HEK293 (cell line): ENCODE measurements around the gene CACNA1G.

Source experiments
- CTCF ChIA-PET: fragments of 350-600 bp; formaldehyde crosslinking; extraction: SDS; loops from one replicate; lab custom pipeline; 2021; ENCODE audit warnings: antibody characterized with exemption; lab: Yijun Ruan, JAX
- POLR2A ChIA-PET: fragments of 300-600 bp; formaldehyde crosslinking; extraction: SDS; loops from one replicate; lab custom pipeline; 2020; ENCODE audit warnings: antibody characterized with exemption, inconsistent platforms; lab: Yijun Ruan, JAX
- H3K27ac ChIP-seq: fragments of 200-500 bp; sonication (Bioruptor generic); 2 replicates; pipeline ENCODE4 v1.5.1; 2014; ENCODE audit warnings: low read depth, low read length, control low read depth, inconsistent platforms; ENCODE audit errors: extremely low read depth
- H3K36me3 ChIP-seq, 2 experiments: fragments of 200-500 bp in 1 of 2; sonication (Bioruptor generic) in 1 of 2; 1 replicate in 1 of 2; 2 replicates in 1 of 2; pipeline ENCODE4 v1.5.1; 2014 to 2017; ENCODE audit warnings: inconsistent platforms in 2 of 2, low read length in 2 of 2; ENCODE audit not compliant: control insufficient read depth in 2 of 2, insufficient read depth in 1 of 2
- H3K4me1 ChIP-seq: fragments of 200-500 bp; sonication (Bioruptor generic); 2 replicates; pipeline ENCODE4 v1.5.1; 2014; ENCODE audit warnings: mild to moderate bottlenecking, low read length, inconsistent platforms; ENCODE audit not compliant: control insufficient read depth, insufficient read depth
- H3K4me3 ChIP-seq: 2 replicates; pipeline ENCODE4 v1.5.1; 2011; ENCODE audit warnings: low read depth, mild to moderate bottlenecking, control low read depth, low read length, moderate library complexity
- H3K9me3 ChIP-seq: fragments of 200-500 bp; sonication (Bioruptor generic); 2 replicates; pipeline ENCODE4 v1.5.1; 2014; ENCODE audit warnings: low read depth, low read length, inconsistent platforms; ENCODE audit not compliant: control insufficient read depth, insufficient read depth
- GLI4 ChIP-seq: fragments of 450-650 bp; formaldehyde crosslinking; IDR thresholded peaks from 2 replicates; pipeline ENCODE4 v1.5.1; 2016; ENCODE audit warnings: missing biosample characterization, missing genetic modification characterization
- KLF16 ChIP-seq: fragments of 450-650 bp; formaldehyde crosslinking; IDR thresholded peaks from 2 replicates; pipeline ENCODE4 v1.5.1; 2017; ENCODE audit warnings: missing biosample characterization, missing genetic modification characterization
- TRIM28 ChIP-seq: IDR thresholded peaks from 2 replicates; pipeline ENCODE4 v1.6.1; 2011; ENCODE audit warnings: low read length, control low read depth, borderline replicate concordance
- WT1 ChIP-seq: fragments of 450-650 bp; formaldehyde crosslinking; IDR thresholded peaks from 2 replicates; pipeline ENCODE4 v1.5.1; 2016; ENCODE audit warnings: missing biosample characterization, missing genetic modification characterization
- ZBTB7A ChIP-seq: fragments of 450-650 bp; formaldehyde crosslinking; IDR thresholded peaks from 2 replicates; pipeline ENCODE4 v1.5.1; 2016; ENCODE audit warnings: low read depth, missing biosample characterization, missing genetic modification characterization
- ZEB2 ChIP-seq: fragments of 450-650 bp; formaldehyde crosslinking; IDR thresholded peaks from 2 replicates; pipeline ENCODE4 v1.5.1; 2016; ENCODE audit warnings: missing biosample characterization, missing genetic modification characterization
- ZFP41 ChIP-seq: fragments of 450-650 bp; formaldehyde crosslinking; IDR thresholded peaks from 2 replicates; pipeline ENCODE4 v1.5.1; 2016; ENCODE audit warnings: missing biosample characterization, missing genetic modification characterization, borderline replicate concordance
- ZIC2 ChIP-seq: fragments of 450-650 bp; formaldehyde crosslinking; IDR thresholded peaks from 2 replicates; pipeline ENCODE4 v1.5.1; 2016; ENCODE audit warnings: missing biosample characterization, missing genetic modification characterization
- ZNF280D ChIP-seq: fragments of 450-650 bp; formaldehyde crosslinking; IDR thresholded peaks from 2 replicates; pipeline ENCODE4 v1.5.1; 2016; ENCODE audit warnings: missing biosample characterization, missing genetic modification characterization
- ZNF513 ChIP-seq: fragments of 450-650 bp; IDR thresholded peaks from 2 replicates; pipeline ENCODE4 v1.5.1; 2018; ENCODE audit warnings: missing biosample characterization, missing genetic modification characterization
- ZNF514 ChIP-seq: fragments of 450-650 bp; formaldehyde crosslinking; IDR thresholded peaks from 2 replicates; pipeline ENCODE4 v1.5.1; 2016; ENCODE audit warnings: missing biosample characterization, missing genetic modification characterization
- ZNF626 ChIP-seq: fragments of 450-650 bp; sonication (Bioruptor Pico); formaldehyde crosslinking; IDR thresholded peaks from 2 replicates; pipeline ENCODE4 v1.5.1; 2018; ENCODE audit warnings: missing biosample characterization, missing genetic modification characterization, inconsistent platforms
- ZNF629 ChIP-seq: fragments of 450-650 bp; formaldehyde crosslinking; IDR thresholded peaks from 2 replicates; pipeline ENCODE4 v1.5.1; 2017; ENCODE audit warnings: missing biosample characterization, missing genetic modification characterization
- ZNF677 ChIP-seq: fragments of 450-650 bp; IDR thresholded peaks from 2 replicates; pipeline ENCODE4 v1.5.0; 2018; ENCODE audit warnings: missing biosample characterization, mild to moderate bottlenecking, missing genetic modification characterization, moderate library complexity
- ZSCAN18 ChIP-seq: fragments of 450-650 bp; formaldehyde crosslinking; IDR thresholded peaks from 2 replicates; pipeline ENCODE4 v1.5.1; 2016; ENCODE audit warnings: missing biosample characterization, missing genetic modification characterization
- TF ChIP-seq, protein P1 (sequence below): fragments of 450-650 bp; formaldehyde crosslinking; IDR thresholded peaks from 2 replicates; pipeline ENCODE4 v1.5.1; 2017; ENCODE audit warnings: missing biosample characterization, missing genetic modification characterization

The CACNA1G gene

GRCh38 chr17:50520483-50520882 is 40.0 kb upstream of the CACNA1G start (continued):
- TF ChIP-seq ZIC2 (tag by site-specific recombination) (no peak), ZNF513 (tag by site-specific recombination) (no peak), ZNF280D (no peak), GLI4 (tag by site-specific recombination) (no peak)

GRCh38 chr17:50521514-50521913 is 39.0 kb upstream of the CACNA1G start:
- ChIA-PET POLR2A (interaction anchor here (0.6 kb wide), 1 partner anchor 12 kb away, joined by 3 read pairs; no protein-coding TSS in a partner anchor), CTCF (interaction anchor here (0.8 to 1.2 kb wide), 4 partner anchors 9 to 99 kb away, joined by 3 to 6 read pairs (median 4); no protein-coding TSS in a partner anchor)

More at GRCh38 chr17:50521514-50521913, 39.0 kb upstream of the CACNA1G start:
- TF ChIP-seq ZEB2 (tag by site-specific recombination): no peak
- no peak for TF ChIP-seq ZNF514 (tag by site-specific recombination)
- no peak for TF ChIP-seq ZFP41 (tag by site-specific recombination)
- no peak for TF ChIP-seq ZNF677
- TF ChIP-seq, protein P1, sequence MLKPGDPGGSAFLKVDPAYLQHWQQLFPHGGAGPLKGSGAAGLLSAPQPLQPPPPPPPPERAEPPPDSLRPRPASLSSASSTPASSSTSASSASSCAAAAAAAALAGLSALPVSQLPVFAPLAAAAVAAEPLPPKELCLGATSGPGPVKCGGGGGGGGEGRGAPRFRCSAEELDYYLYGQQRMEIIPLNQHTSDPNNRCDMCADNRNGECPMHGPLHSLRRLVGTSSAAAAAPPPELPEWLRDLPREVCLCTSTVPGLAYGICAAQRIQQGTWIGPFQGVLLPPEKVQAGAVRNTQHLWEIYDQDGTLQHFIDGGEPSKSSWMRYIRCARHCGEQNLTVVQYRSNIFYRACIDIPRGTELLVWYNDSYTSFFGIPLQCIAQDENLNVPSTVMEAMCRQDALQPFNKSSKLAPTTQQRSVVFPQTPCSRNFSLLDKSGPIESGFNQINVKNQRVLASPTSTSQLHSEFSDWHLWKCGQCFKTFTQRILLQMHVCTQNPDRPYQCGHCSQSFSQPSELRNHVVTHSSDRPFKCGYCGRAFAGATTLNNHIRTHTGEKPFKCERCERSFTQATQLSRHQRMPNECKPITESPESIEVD (tag by site-specific recombination): no peak
- no peak for TF ChIP-seq WT1
- no peak for TF ChIP-seq ZNF626 (tag by site-specific recombination)
- no peak for TF ChIP-seq ZSCAN18
- TF ChIP-seq ZBTB7A: no peak
- no peak for TF ChIP-seq ZNF280D
- TF ChIP-seq ZNF629 (tag by site-specific recombination): no peak
- TF ChIP-seq TRIM28: no peak
- TF ChIP-seq KLF16 (tag by site-specific recombination): no peak
- no peaks in the 10 kb centered on the region for H3K36me3 ChIP-seq
- no peak overlapping the region for H3K4me3 ChIP-seq
- no peak overlapping the region for H3K27ac ChIP-seq
- H3K4me1 ChIP-seq: no peaks in the 10 kb centered on the region
- no peaks in the 10 kb centered on the region for H3K9me3 ChIP-seq
